WERI-Rb-1 (cell line): ENCODE data around the gene NCOR2.
A peak's percentile ranks its signal among the peaks of the same experiment; 100 is the strongest.

ENCODE experiments used
- DNase-seq: peaks from one replicate; pipeline ENCODE4 v3.0.0-alpha.2; 2020
- H3K27ac ChIP-seq: fragments of 250-450 bp; sonication (Bioruptor Pico); 2 replicates; pipeline ENCODE4 v1.5.1; 2020; ENCODE audit warnings: mild to moderate bottlenecking, moderate library complexity
- H3K27me3 ChIP-seq: fragments of 250-450 bp; sonication (Bioruptor Pico); 2 replicates; pipeline ENCODE4 v1.5.1; 2021; ENCODE audit warnings: mild to moderate bottlenecking, low read depth, moderate library complexity; ENCODE audit not compliant: insufficient read depth, severe bottlenecking
- H3K36me3 ChIP-seq: fragments of 250-450 bp; sonication (Bioruptor Pico); 2 replicates; pipeline ENCODE4 v1.5.1; 2020; ENCODE audit warnings: mild to moderate bottlenecking, moderate library complexity
- H3K4me3 ChIP-seq: 2 replicates; pipeline ENCODE4 v1.5.1; 2011; ENCODE audit warnings: low read depth, mild to moderate bottlenecking, control low read depth, low read length
- H3K9me3 ChIP-seq: fragments of 250-450 bp; sonication (Bioruptor Pico); 2 replicates; pipeline ENCODE4 v1.5.1; 2021; ENCODE audit warnings: mild to moderate bottlenecking, moderate library complexity; ENCODE audit not compliant: severe bottlenecking
- TF ChIP-seq, protein P1 (sequence below): IDR thresholded peaks from 2 replicates; pipeline ENCODE4 v1.5.1; 2011; ENCODE audit warnings: low read depth, mild to moderate bottlenecking, control low read depth, inconsistent platforms, low read length

NCOR2 gene

GRCh38 chr12:124532331-124532750 is 35.1 kb downstream of the NCOR2 start:
- Histone ChIP-seq H3K4me3 (no peak overlapping the region), H3K9me3 (no peaks in the 10 kb centered on the region), H3K27ac (peak overlapping the region; percentile 74), H3K36me3 (peaks cover 32% of the 10 kb centered on the region), H3K27me3 (no peaks in the 10 kb centered on the region)
- peak; percentile 71 for DNase-seq
- TF ChIP-seq, protein P1, sequence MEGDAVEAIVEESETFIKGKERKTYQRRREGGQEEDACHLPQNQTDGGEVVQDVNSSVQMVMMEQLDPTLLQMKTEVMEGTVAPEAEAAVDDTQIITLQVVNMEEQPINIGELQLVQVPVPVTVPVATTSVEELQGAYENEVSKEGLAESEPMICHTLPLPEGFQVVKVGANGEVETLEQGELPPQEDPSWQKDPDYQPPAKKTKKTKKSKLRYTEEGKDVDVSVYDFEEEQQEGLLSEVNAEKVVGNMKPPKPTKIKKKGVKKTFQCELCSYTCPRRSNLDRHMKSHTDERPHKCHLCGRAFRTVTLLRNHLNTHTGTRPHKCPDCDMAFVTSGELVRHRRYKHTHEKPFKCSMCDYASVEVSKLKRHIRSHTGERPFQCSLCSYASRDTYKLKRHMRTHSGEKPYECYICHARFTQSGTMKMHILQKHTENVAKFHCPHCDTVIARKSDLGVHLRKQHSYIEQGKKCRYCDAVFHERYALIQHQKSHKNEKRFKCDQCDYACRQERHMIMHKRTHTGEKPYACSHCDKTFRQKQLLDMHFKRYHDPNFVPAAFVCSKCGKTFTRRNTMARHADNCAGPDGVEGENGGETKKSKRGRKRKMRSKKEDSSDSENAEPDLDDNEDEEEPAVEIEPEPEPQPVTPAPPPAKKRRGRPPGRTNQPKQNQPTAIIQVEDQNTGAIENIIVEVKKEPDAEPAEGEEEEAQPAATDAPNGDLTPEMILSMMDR: no peak

GRCh38 chr12:124531906-124532305 is 35.5 kb downstream of the NCOR2 start:
- Histone ChIP-seq H3K4me3 (no peak overlapping the region), H3K36me3 (peaks cover 33% of the 10 kb centered on the region), H3K27me3 (no peaks in the 10 kb centered on the region), H3K9me3 (no peaks in the 10 kb centered on the region), H3K27ac (peak overlapping the region; percentile 74)
- TF ChIP-seq, protein P1: no peak
- no peak for DNase-seq

GRCh38 chr12:124531281-124531745 is 36.1 kb downstream of the NCOR2 start:
- Histone ChIP-seq H3K27me3 (no peaks in the 10 kb centered on the region), H3K4me3 (no peak overlapping the region), H3K27ac (peak overlapping the region; percentile 74), H3K36me3 (peaks cover 31% of the 10 kb centered on the region), H3K9me3 (no peaks in the 10 kb centered on the region)
- TF ChIP-seq, protein P1: no peak
- DNase-seq: peak; percentile 95

DNA sequence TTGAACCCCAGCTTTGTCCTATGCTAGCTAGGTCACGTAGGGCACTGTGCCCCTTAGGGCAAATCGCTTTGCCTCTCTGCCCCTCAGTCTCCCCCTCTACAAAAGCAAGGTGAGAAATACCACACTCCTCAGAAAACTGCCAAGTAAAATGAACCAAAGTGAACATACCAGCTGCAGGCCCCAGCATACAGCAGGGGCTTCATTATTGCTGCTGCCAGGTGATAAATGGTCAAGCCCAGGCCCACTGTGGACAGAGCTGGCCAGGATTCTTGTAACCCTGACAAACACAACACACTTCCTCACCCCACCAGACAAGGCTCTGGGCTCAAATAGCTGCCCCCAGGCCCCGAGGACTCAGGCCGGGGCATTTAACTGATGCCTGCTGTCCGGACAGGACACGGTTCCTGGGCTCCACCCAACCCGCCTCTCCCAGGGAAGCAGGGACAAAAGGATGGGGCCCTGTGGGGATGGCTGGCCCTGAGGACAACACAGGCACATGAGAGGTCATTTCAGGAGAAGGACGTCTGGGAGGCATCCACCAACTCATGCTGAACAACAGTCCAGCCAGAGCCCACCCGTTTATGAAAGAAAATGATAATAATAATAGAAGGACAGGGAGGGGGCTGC is 36.7 kb downstream of the NCOR2 start:
- H3K4me3 ChIP-seq: no peak overlapping the region
- peak overlapping the region; percentile 74 for H3K27ac ChIP-seq
- H3K9me3 ChIP-seq: no peaks in the 10 kb centered on the region
- H3K27me3 ChIP-seq: no peaks in the 10 kb centered on the region
- DNase-seq: peak; percentile 73
- H3K36me3 ChIP-seq: peaks cover 35% of the 10 kb centered on the region
- TF ChIP-seq, protein P1: no peak

- Histone ChIP-seq H3K27me3 (no peaks in the 10 kb centered on the region), H3K27ac (peak overlapping the region; percentile 74), H3K4me3 (no peak overlapping the region), H3K9me3 (no peaks in the 10 kb centered on the region), H3K36me3 (peaks cover 36% of the 10 kb centered on the region)
- TF ChIP-seq, protein P1: no peak
- DNase-seq: no peak
These were observed 37.7 kb downstream of the NCOR2 start for GRCh38 chr12:124529565-124530276.
